Ishikawa (cell line): Measurements from ENCODE around the gene PCDH7.

Experiments used
- EP300 ChIP-seq: IDR thresholded peaks from 2 replicates; pipeline ENCODE4 v1.6.1; 2012; ENCODE audit warnings: borderline replicate concordance
- NFIC ChIP-seq: IDR thresholded peaks from 2 replicates; pipeline ENCODE4 v1.6.1; 2012
- RAD21 ChIP-seq: IDR thresholded peaks from 2 replicates; pipeline ENCODE4 v1.6.1; 2012; ENCODE audit warnings: low read depth
- REST ChIP-seq: IDR thresholded peaks from 2 replicates; pipeline ENCODE4 v1.6.1; 2012; ENCODE audit warnings: low read depth, mild to moderate bottlenecking
- TEAD4 ChIP-seq: IDR thresholded peaks from 2 replicates; pipeline ENCODE4 v1.6.1; 2012
- YY1 ChIP-seq: IDR thresholded peaks from 2 replicates; pipeline ENCODE4 v1.6.1; 2012; ENCODE audit warnings: low read depth

- TF ChIP-seq RAD21 (no peak), EP300 (no peak), REST (no peak), NFIC (no peak), TEAD4 (no peak), YY1 (no peak)
Observed at GRCh38 chr4:30721185-30722091, 1.3 kb downstream of the PCDH7 start.
